Hepatic stellate cell (primary cell): ENCODE results near the gene SRC.
A peak's percentile ranks its signal among the peaks of the same experiment; 100 is the strongest.

ENCODE experiments used
- DNase-seq: peaks from one replicate; pipeline ENCODE4 v3.0.0; 2011; ENCODE audit warnings: low spot score

Gene SRC

GRCh38 chr20:37345339-37346235 lies at the start of gene SRC:
Gene SRC, plus strand, starts transcription at chr20:37346140. Its CDS starts 38,014 bp downstream, at chr20:37384154.
- DNase-seq = peak; percentile 85

- DNase-seq = no peak
These were observed 49.6 kb upstream of the SRC start for GRCh38 chr20:37296371-37296770.

DNA sequence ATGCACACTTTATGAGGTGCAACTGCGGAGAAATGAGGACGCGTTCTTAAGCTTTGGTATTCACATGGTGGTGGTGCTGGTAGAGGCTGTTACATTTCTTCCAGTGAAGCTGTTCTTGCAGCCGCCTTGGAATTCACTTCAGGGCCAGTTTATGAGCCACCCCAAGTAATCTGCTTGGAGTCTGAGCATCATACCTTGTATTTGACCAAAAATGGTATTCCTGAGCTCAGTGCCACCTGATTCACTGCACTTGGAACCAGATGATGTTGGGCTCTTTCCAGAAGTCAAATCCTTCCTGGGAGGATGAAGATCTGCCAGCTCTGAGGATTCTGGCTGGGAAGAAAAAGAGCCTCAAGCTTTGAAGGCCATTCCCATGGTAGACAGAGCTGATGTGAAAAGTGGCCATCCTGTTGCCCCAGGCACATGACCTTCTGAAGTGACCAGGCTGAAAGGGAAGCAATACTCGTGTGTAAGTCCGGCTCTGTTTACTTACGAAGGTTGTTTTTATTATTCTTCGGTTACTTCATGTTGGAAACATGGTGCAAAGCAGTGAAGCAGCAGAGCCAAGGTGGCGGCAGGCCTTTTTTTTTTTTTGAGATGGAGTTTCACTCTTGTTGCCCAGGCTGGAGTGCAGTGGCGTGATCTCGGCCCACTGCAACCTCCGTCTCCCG lies 48.7 kb upstream of the SRC start:
- no peak for DNase-seq

GRCh38 chr20:37298190-37298939 lies 47.6 kb upstream of the SRC start:
- no peak for DNase-seq

- no peak for DNase-seq
These were observed 46.0 kb upstream of the SRC start for GRCh38 chr20:37299718-37300528.

- no peak for DNase-seq
These were observed 44.8 kb upstream of the SRC start for GRCh38 chr20:37301120-37301519.

- DNase-seq = no peak
These were observed 44.4 kb upstream of the SRC start for GRCh38 chr20:37301558-37301957.

DNA sequence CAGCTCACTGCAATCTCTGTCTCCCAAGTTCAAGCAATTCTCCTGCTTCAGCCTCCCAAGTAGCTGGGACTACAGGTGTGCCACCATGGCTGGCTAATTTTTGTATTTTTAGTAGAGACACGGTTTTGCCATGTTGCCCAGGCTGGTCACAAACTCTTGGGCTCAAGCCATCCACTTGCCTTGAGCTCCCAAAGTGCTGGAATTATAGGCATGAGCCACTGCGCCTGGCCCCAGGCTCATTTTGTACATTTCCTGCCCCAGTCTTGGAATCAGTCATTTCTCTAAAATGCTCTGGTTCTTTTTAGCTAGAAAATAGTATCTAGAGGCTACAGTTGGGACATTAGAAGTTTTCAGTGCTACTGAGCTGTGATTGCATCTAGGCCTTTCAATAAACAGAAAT lies 43.0 kb upstream of the SRC start:
- no peak for DNase-seq

DNA sequence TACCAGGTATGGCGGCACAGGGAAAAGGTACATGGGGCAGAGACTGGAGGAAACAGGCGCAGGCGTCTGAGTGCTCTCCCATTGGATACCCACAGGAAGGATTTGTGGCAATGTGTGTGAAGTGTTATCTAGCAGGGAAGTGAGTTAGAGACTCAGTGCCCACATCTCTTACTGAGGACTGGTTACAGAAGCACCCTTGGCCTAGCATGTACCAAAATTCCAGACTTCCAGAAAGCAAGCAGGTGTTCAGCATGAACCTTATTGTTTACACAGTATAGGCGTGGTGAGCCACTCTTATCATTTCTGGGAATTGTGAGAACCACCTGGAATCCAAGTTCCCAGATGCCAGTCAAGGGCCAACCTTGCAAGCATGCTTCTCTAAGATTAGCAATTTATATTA lies 42.3 kb upstream of the SRC start:
- no peak for DNase-seq

GRCh38 chr20:37305079-37305478 lies 40.9 kb upstream of the SRC start:
- DNase-seq = no peak

- no peak for DNase-seq
These were observed 40.1 kb upstream of the SRC start for GRCh38 chr20:37305839-37306238.

GRCh38 chr20:37308086-37309050 lies 37.6 kb upstream of the SRC start:
- DNase-seq = no peak

GRCh38 chr20:37309290-37309689 lies 36.6 kb upstream of the SRC start:
- DNase-seq = no peak

DNA sequence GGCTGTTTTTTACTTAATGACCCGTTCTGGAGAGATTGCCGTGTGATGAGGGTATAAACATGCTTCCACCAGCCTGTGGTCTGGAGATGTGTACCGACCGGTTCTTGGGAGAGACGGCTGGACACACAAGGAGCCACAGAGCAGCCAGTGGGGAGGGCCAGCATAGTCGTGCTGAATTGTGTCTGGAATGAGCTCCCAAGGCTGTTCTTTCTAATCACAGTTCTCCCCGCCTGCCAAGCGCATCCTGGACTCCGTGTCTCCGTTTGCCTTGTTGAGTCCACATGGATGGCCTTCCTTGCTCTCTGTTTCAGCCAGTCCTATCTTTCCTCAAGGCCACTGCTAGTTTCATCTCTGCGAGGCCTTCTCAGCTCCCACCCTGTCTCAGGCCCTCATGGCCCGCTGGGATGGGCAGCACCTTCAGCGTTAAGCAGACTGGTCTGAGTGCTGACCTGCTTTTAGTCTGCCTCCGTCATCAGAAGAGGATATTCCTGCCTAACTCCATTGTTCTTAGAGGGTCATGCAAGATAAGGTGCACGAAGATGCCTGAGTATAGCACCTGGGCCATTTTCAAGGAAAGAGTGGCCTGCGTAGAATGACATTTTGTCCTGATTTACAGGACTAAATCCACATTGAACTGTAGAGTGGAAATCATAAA lies 35.9 kb upstream of the SRC start:
- DNase-seq = no peak

GRCh38 chr20:37310951-37311350 lies 35.0 kb upstream of the SRC start:
- no peak for DNase-seq

GRCh38 chr20:37311710-37312355 lies 34.1 kb upstream of the SRC start:
- no peak for DNase-seq

- no peak for DNase-seq
These were observed 32.3 kb upstream of the SRC start for GRCh38 chr20:37313546-37314091.

- DNase-seq = no peak
These were observed 31.8 kb upstream of the SRC start for GRCh38 chr20:37314099-37314498.

DNA sequence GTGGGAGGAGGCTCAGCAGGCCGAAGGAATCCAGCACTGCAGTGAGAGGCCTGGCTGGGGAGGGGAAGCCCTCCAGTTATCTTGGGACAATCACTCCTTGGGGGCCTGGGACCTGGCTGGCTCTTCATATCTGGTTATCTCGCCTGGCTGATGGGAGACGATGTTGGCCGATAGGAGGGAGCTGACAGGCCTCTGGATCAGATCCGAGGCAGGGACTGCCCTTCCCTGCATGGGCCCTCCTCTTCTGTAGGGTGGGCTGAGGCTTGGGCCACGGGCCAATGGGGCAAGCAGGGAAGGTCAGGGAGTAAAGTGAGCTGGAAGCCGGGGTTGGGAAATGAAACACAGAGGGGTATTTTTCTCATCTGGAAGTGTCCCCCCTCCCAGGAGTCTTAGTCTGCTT lies 31.3 kb upstream of the SRC start:
- peak; percentile 41 for DNase-seq
